Glutamatergic neuron (in vitro differentiated cells): Measurements from ENCODE around the gene C20orf141. TPM values are rescaled to one million over a fixed set of nuclear protein-coding genes. Genes with fewer than 3 reads are reported as not detected.
A peak's percentile ranks its signal among the peaks of the same experiment; 100 is the strongest.

Source experiments
- DNase-seq: peaks from one replicate; pipeline ENCODE4 v3.0.0; 2022
- H3K27ac Mint-ChIP-seq: one replicate; pipeline ENCODE4 v1.8.0; 2020; ENCODE audit warnings: mild to moderate bottlenecking, mixed read lengths, inconsistent platforms; ENCODE audit not compliant: unreplicated experiment
- H3K27me3 Mint-ChIP-seq: one replicate; pipeline ENCODE4 v1.8.0; 2020; ENCODE audit warnings: mild to moderate bottlenecking, moderate library complexity, mixed read lengths, inconsistent platforms; ENCODE audit not compliant: unreplicated experiment
- H3K36me3 Mint-ChIP-seq: one replicate; pipeline ENCODE4 v1.8.0; 2020; ENCODE audit warnings: mild to moderate bottlenecking, mixed read lengths, inconsistent platforms; ENCODE audit not compliant: unreplicated experiment
- H3K4me1 Mint-ChIP-seq: one replicate; pipeline ENCODE4 v1.8.0; 2020; ENCODE audit warnings: mild to moderate bottlenecking, low read depth, mixed read lengths, inconsistent platforms; ENCODE audit not compliant: unreplicated experiment
- H3K4me3 Mint-ChIP-seq: one replicate; pipeline ENCODE4 v1.8.0; 2020; ENCODE audit warnings: mild to moderate bottlenecking, mixed read lengths, inconsistent platforms; ENCODE audit not compliant: unreplicated experiment
- H3K9me3 Mint-ChIP-seq: one replicate; pipeline ENCODE4 v1.8.0; 2020; ENCODE audit warnings: mild to moderate bottlenecking, moderate library complexity, mixed read lengths, inconsistent platforms; ENCODE audit not compliant: unreplicated experiment
- CTCF ChIP-seq: fragments of 200-600 bp; sonication (generic); IDR thresholded peaks from one replicate; pipeline ENCODE4 v1.5.0; 2021; ENCODE audit not compliant: partially characterized antibody, unreplicated experiment
- total RNA-seq: library from RNA; stranded (reverse); fragmentation: NEBNext Ultra II Directional; extraction: Animal tissue kit (Norgen Biotek cat#: 25700); gene quantifications from one replicate; pipeline ENCODE4 v1.2.1, GENCODE V29; 2021; ENCODE audit not compliant: unreplicated experiment

The C20orf141 gene
- total RNA-seq, 1 donor from 2014 or later: not detected

GRCh38 chr20:2809690-2810089 is 5.1 kb upstream of the C20orf141 start:
- DNase-seq: no peak
- Mint-ChIP-seq H3K4me3 (no peak overlapping the region), H3K27me3 (peaks cover 11% of the 10 kb centered on the region), H3K9me3 (peaks cover 7% of the 10 kb centered on the region), H3K36me3 (peaks cover 22% of the 10 kb centered on the region), H3K27ac (no peak overlapping the region), H3K4me1 (peaks cover 9% of the 10 kb centered on the region)
- TF ChIP-seq CTCF: no peak

- Mint-ChIP-seq H3K36me3 (peaks cover 22% of the 10 kb centered on the region), H3K9me3 (peaks cover 6% of the 10 kb centered on the region), H3K4me3 (no peak overlapping the region), H3K27ac (no peak overlapping the region), H3K4me1 (peaks cover 11% of the 10 kb centered on the region), H3K27me3 (peaks cover 4% of the 10 kb centered on the region)
- no peak for DNase-seq
- no peak for TF ChIP-seq CTCF
These were observed 2.6 kb upstream of the C20orf141 start for GRCh38 chr20:2812189-2812588.

- TF ChIP-seq CTCF: no peak
- Mint-ChIP-seq H3K36me3 (peaks cover 12% of the 10 kb centered on the region), H3K27me3 (peaks cover 7% of the 10 kb centered on the region), H3K4me3 (no peak overlapping the region), H3K27ac (peak overlapping the region; percentile 15), H3K9me3 (peaks cover 6% of the 10 kb centered on the region), H3K4me1 (peaks cover 11% of the 10 kb centered on the region)
- DNase-seq: no peak
These were observed 711 bp upstream of the C20orf141 start for GRCh38 chr20:2814076-2814475.

- no peak for DNase-seq
- H3K36me3 Mint-ChIP-seq: peaks cover 17% of the 10 kb centered on the region
- H3K27ac Mint-ChIP-seq: no peak overlapping the region
- no peak overlapping the region for H3K4me3 Mint-ChIP-seq
- peaks cover 9% of the 10 kb centered on the region for H3K9me3 Mint-ChIP-seq
- no peak for TF ChIP-seq CTCF
- peaks cover 13% of the 10 kb centered on the region for H3K4me1 Mint-ChIP-seq
- peaks cover 14% of the 10 kb centered on the region for H3K27me3 Mint-ChIP-seq
These were observed 584 bp downstream of the C20orf141 start for GRCh38 chr20:2815242-2815900.

GRCh38 chr20:2816030-2816582 is 1.3 kb downstream of the C20orf141 start, which contains the start of gene TMEM239:
TMEM239 (plus strand) TSS chr20:2816364; CDS start chr20:2816555, 191 bp downstream.
- DNase-seq: no peak
- TF ChIP-seq CTCF: no peak
- H3K27ac Mint-ChIP-seq: no peak within 1 kb of the TSS
- peaks cover 15% of the 10 kb centered on the region for H3K36me3 Mint-ChIP-seq
- H3K9me3 Mint-ChIP-seq: peaks cover 9% of the 10 kb centered on the region
- peaks cover 13% of the 10 kb centered on the region for H3K4me1 Mint-ChIP-seq
- peaks cover 15% of the 10 kb centered on the region for H3K27me3 Mint-ChIP-seq
- H3K4me3 Mint-ChIP-seq: no peak within 1 kb of the TSS
